Measurements from ENCODE around the gene FABP3.

DNA sequence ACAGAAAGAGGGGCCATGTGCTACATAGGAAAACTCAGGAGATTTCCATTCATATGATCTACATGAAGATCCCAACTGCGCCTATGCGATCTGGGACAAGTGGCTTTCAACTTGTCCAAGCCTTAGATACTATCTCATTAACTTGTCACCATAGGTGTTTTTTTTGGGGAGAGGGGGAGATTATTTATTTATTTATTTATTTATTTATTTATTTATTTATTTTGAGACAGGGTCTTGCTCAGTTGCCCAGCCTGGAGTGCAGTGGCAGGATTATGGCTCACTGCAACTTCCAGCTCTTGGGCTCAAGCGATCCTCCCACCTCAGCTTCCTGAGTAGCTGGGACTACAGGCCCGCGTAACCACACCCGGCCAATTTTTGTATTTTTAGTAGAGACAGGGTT, 11.3 kb downstream of the FABP3 start:
- TF ChIP-seq, protein P1, sequence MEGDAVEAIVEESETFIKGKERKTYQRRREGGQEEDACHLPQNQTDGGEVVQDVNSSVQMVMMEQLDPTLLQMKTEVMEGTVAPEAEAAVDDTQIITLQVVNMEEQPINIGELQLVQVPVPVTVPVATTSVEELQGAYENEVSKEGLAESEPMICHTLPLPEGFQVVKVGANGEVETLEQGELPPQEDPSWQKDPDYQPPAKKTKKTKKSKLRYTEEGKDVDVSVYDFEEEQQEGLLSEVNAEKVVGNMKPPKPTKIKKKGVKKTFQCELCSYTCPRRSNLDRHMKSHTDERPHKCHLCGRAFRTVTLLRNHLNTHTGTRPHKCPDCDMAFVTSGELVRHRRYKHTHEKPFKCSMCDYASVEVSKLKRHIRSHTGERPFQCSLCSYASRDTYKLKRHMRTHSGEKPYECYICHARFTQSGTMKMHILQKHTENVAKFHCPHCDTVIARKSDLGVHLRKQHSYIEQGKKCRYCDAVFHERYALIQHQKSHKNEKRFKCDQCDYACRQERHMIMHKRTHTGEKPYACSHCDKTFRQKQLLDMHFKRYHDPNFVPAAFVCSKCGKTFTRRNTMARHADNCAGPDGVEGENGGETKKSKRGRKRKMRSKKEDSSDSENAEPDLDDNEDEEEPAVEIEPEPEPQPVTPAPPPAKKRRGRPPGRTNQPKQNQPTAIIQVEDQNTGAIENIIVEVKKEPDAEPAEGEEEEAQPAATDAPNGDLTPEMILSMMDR (IDR thresholded peaks at IDR 0.05; ENCODE audit: poor library complexity, severe bottlenecking): no peak
- TF ChIP-seq EP300 (conservative IDR thresholded peaks at IDR 0.05; ENCODE audit: poor library complexity, severe bottlenecking): no peak
- no peak for TF ChIP-seq POLR2AphosphoS5 (IDR thresholded peaks at IDR 0.05)
- TF ChIP-seq TAF1 (IDR thresholded peaks at IDR 0.05; ENCODE audit: low read depth): no peak
- no peak for TF ChIP-seq SMC3 (conservative IDR thresholded peaks at IDR 0.05; ENCODE audit: poor library complexity)
